HG03442 (cell line): ENCODE results near the gene COX4I1.

Source experiments
- ATAC-seq: cut with Tn5 transposase; IDR thresholded peaks from one replicate; pipeline ENCODE4 v1.9.1; 2021; ENCODE audit warnings: mild to moderate bottlenecking, moderate library complexity; ENCODE audit not compliant: unreplicated experiment

Gene COX4I1

GRCh38 chr16:85838381-85838780 is 38.9 kb downstream of the COX4I1 start:
- ATAC-seq, result no peak

GRCh38 chr16:85838876-85839585 is 39.5 kb downstream of the COX4I1 start:
- ATAC-seq, result no peak

GRCh38 chr16:85839681-85840240 is 40.3 kb downstream of the COX4I1 start:
- ATAC-seq, result no peak

GRCh38 chr16:85840395-85840794 is 40.9 kb downstream of the COX4I1 start:
- no peak for ATAC-seq

DNA sequence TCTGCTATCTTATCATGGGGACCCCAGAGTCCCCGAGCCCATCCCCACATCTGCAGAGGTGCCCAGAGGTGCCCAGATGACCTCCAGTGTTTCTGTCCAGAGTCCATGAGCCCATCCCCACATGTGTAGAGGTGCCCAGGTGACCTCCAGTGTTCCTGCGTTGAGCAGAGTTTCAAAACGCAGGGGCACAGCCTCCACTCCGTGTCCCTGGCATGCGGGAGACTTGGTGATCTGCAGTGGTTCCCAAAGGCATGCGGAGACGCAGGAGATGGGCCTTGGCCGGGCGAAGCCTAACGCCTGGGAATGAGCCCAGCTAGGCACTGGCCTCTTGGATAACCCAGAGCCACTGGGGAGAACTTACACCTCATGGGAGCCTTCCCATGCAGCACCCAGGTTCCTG is 41.3 kb downstream of the COX4I1 start:
- ATAC-seq, result no peak

DNA sequence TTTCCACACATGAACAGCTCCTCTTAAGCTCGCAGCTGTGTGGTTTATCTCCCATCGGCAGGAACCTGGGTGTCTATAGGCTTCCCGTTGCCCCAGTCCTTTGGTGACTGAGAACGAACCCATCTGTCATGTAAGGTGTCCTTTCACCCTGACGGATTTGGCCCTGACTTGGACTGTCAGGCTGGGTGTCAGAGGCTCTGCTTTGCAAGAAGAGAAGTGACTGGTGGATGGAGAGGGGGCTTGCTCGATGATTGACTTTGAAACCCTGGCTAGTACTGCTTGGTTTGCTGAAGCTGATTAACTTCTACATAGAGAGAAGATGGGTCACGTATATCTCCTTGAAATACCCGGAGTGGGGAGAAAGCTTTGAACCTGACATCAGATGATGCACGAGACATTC is 42.9 kb downstream of the COX4I1 start:
- no peak for ATAC-seq

DNA sequence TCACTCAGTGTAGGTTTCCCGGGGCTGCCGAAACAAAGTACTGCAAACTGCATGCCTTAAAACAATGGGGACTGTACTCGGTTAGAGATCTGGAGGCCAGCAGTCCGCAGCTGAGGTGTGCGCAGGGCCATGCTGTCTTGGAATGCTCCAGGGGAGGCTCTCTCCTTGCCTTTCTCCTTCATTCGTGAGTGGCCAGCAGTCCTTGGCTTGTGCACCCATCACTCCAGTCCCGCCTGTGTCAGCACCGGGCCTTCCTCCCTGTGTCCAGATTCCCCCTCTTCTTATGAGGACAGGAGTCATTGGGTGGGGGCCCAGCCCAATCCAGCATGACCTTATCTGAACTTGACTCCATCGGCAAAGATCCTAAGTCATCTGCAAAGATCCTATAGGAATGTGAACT is 43.4 kb downstream of the COX4I1 start:
- no peak for ATAC-seq

- no peak for ATAC-seq
Observed at GRCh38 chr16:85843471-85844168, 44.1 kb downstream of the COX4I1 start.

DNA sequence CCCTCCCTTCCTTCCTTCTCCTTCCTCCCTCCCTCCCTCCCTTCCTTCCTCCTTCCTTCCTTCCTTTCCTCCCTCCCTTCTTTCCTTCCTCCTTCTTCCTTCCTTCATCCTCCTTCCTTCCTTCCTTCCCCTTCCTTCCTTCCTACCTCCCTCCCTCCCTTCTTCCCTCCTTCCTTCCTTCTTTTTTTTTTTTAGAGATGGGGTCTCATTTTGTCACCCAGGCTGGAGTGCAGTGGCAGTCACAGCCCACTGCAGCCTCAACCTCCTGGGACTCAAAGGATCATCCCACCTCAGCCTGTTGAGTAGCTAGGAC is 44.6 kb downstream of the COX4I1 start:
- no peak for ATAC-seq

GRCh38 chr16:85844786-85845185 is 45.3 kb downstream of the COX4I1 start:
- ATAC-seq, result no peak

DNA sequence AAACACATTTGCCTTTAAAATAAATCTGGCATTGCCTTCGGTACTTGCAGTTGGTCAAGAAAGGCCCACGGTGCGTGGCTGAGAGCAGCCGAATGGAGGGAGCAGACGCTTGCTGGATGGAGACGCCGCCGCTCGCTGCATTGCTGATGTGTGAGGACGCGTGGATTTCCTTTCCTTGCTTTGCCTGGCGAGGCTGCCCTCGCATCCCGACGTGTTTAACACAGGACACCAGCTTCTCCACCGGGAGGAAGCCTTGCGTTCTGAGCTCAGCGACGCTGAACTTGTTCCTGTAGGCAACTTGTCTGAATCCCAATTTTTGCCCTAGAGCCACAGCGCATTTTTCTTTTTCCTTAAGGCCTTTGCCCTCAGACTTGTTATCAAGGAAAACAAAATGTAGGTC is 45.8 kb downstream of the COX4I1 start:
- no peak for ATAC-seq

GRCh38 chr16:85846461-85846860 is 47.0 kb downstream of the COX4I1 start:
- ATAC-seq, result no peak

DNA sequence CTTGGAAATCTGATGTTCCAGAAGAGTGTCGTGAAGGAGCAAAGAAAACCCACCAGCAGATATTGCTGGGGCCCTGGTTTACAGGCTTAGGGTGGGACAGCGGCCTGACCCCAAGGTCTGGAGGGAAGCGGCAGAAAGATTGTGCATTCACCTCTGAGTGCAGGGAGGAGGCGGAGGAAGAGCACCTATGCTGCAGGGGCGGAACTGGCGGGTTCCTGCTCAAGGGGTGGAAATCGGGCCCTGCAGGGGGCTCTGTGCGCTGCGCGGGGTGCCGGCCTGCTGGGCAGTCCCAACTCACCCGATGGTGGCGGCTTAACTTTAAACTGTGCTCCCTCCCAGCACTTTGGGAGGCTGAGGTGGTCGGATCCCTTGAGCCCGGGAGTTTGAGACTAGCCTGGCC is 47.5 kb downstream of the COX4I1 start:
- ATAC-seq, result no peak

- no peak for ATAC-seq
Observed at GRCh38 chr16:85847681-85848601, 48.4 kb downstream of the COX4I1 start.

DNA sequence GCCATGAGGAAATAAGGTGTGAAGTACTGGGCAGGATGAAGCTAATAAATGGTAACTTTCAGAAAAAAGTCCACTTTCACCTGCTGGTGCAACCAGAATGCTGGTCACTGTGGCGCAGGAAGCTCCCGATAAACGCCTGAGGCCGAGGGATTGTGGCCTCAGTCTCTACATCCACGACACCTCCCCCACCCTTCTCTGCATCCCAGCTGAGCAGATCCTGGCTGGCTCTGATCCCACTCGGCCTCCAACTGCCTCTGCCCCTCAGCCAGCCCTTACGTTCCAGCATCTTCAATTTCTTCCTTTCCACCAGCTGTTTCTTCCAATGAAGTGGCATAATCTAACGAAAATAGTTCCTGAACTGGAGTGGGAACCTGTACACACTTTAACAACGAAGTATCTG is 49.5 kb downstream of the COX4I1 start:
- no peak for ATAC-seq

DNA sequence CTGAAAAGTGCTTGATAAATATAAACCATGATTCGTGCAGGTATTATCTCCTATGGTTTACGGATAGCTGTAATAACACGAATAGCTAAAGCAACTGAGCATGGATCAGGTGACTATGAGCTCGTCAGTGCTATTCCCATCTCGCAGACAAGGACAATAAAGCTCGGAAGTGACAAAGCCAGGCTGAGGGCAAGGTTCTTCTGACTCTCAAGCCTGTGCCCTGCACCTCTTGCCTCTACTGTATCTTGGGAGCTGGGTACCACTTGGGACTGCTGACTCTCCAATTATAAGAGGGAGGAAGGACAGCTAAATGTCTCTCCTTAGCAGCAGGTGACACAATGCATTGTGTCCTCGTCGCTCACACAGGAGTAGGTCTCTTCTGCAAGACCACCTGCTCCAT is 49.9 kb downstream of the COX4I1 start:
- no peak for ATAC-seq

- ATAC-seq, result no peak
Observed at GRCh38 chr16:85850344-85850880, 50.9 kb downstream of the COX4I1 start.

DNA sequence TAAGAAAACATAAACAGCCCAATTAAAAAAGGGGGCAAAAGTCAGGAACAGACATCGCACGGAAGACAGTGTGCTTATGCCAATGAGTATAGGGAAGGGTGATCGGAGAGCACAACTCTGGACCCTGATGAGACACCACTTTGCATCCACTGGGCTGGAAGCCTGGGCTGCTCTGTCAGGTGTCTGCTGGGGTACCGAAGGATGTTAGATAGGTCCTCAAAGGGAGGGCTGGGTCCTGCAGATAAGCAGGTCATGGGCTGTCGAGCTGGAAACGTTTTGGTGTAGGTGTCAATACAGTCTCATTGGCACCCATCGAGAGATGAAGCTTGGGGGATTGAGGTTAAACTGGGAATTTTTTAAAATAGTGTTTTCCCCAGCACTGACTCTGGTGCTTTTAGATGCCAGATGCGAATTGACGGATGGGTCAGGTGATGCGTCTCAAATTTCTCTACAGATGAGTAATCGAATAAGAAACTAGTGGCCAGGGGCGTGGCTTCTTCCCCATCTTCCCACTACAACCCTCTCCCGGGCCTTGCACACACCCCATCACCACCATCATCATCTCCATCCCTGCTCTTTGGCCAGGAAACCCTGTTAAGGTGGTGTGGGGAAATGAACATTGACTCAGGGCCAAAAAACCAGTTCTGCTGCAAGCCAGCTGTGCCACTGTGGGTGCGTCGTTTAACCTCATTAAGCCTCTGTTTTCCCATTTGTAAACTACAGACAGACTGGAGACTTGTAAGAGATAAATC is 51.7 kb downstream of the COX4I1 start:
- ATAC-seq, result no peak

DNA sequence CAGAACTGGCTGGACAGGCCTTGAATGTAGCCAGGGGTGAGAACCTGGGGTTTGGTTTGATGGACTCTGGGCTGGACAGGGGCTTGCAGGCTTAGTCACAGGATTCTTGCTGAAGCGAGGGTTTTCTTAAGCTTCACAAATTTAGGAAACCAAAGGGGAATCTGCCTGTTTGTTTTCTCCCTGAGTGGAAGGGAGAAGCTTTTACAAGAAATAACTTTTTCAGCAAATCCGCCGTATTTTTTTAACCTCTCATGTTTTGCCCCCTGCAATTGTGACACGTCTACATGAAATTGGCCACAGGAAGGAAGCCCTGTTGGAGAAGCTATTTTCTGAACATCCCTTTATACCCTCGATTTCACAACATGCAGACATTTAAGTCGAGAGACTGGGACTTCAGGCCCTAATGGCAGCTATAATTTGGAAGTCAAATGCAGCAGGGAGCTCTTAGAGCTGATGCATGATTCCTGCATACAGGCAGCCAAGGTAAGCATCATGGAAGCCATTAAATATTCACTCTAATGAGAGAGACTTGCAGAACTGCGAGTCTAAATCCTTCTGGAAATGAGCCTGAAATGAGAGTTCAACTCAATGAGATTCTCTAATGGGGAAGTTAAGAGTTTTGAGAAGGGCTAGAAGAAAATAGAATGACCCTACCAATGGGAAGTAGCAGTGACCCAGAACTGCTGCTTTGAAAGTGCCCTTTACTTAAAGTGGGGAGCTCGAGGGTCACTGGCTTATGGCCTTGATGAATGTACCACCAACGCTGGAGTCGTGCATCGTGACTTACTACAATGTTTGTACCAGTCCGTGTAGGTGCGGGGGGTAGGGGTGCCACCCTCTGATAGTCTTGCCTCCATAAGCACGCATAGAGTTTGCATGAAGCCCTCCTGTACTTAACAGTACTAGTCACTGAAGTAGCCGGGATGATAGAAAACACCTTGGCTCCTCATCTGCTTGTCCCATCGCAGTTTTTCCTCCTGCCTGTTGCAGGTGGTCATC is 54.4 kb downstream of the COX4I1 start:
- no peak for ATAC-seq
